Colonic mucosa (tissue), 4 donors: Measurements from ENCODE around the gene NFE2L1. TPM values are rescaled to one million over a fixed set of nuclear protein-coding genes. Genes with fewer than 3 reads are reported as not detected.

ENCODE experiments used
- DNase-seq: peaks from one replicate; pipeline ENCODE4 v3.0.0-alpha.2; 2020
- H3K27ac ChIP-seq: fragments of 200-600 bp; one replicate; pipeline ENCODE4 v1.8.0; 2021
- H3K27me3 ChIP-seq: fragments of 200-600 bp; one replicate; pipeline ENCODE4 v1.8.0; 2021
- H3K36me3 ChIP-seq: fragments of 200-600 bp; one replicate; pipeline ENCODE4 v1.8.0; 2021
- H3K4me1 ChIP-seq: fragments of 200-600 bp; one replicate; pipeline ENCODE4 v1.8.0; 2021; ENCODE audit warnings: mild to moderate bottlenecking
- H3K4me3 ChIP-seq: fragments of 200-600 bp; one replicate; pipeline ENCODE4 v1.8.0; 2021
- H3K9ac ChIP-seq, 2 donors: one replicate each; pipeline ENCODE4 v1.7.0; 2013; ENCODE audit warnings: control low read depth in 2 of 2, low read depth in 2 of 2, low read length in 2 of 2
- H3K9me3 ChIP-seq: fragments of 200-600 bp; one replicate; pipeline ENCODE4 v1.8.0; 2021
- CTCF ChIP-seq: fragments of 200-600 bp; IDR thresholded peaks from one replicate; pipeline ENCODE4 v1.8.0; 2022; ENCODE audit warnings: antibody characterized with exemption, mild to moderate bottlenecking
- intact Hi-C: fragments of 100-400 bp; cut with DNase I; formaldehyde crosslinking; loops from one replicate; pipeline ENCODE4 v1.14.1; 2022
- total RNA-seq, 2 donors: library from RNA; stranded (reverse); fragmentation: NEBNext Ultra II Directional in 1 of 2; extraction: Animal tissue kit (Norgen Biotek cat#: 25700) in 1 of 2; gene quantifications; one replicate each; pipeline ENCODE4 v1.2.1, GENCODE V29; 2021
- donor health status: healthy.
- donor health status: DM: no; HTN: no; CAD: no.
- donor health status: DM: no; HTN: no; CAD: no.

NFE2L1 gene
- total RNA-seq, 2 donors from 2014 or later = 158 to 264 TPM

- Histone ChIP-seq H3K27me3 (no peaks in the 10 kb centered on the region), H3K9ac (peak overlapping the region; percentile 74 to 80), H3K4me3 (peak overlapping the region; percentile 64), H3K36me3 (no peaks in the 10 kb centered on the region), H3K4me1 (peaks cover 5% of the 10 kb centered on the region), H3K9me3 (no peaks in the 10 kb centered on the region), H3K27ac (peak overlapping the region; percentile 76)
- intact Hi-C loops = no loop called here
- DNase-seq = no peak
- no peak for TF ChIP-seq CTCF
Measured at GRCh38 chr17:48100160-48100559, 52.0 kb downstream of the NFE2L1 start.

DNA sequence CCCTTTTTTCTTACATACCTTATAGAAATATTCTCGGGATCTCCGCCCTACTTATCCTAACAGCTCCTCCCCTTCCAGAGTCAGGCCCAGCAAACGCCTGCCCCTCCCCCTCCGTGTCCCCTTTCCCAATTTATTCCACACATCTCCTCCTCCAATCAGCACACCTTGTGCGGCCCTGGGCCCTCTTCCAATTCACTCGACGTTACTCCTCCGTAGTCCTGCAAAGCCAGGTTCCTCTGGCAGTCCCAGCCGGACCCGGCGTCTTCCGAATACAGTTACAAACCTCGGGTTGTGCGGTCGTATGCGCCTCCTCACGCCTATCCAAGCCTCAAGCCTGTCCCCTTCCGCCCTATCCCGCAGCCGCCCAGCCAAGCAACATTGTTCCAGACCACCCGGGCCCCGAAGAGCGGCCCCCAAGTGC, 52.4 kb downstream of the NFE2L1 start:
- Histone ChIP-seq H3K9ac (peak overlapping the region; percentile 74 to 80), H3K4me1 (peaks cover 5% of the 10 kb centered on the region), H3K27ac (peak overlapping the region; percentile 76), H3K36me3 (no peaks in the 10 kb centered on the region), H3K9me3 (no peaks in the 10 kb centered on the region), H3K27me3 (no peaks in the 10 kb centered on the region), H3K4me3 (peak overlapping the region; percentile 64)
- peak; percentile 79 for DNase-seq
- intact Hi-C loops = no loop called here
- no peak for TF ChIP-seq CTCF

- no peaks in the 10 kb centered on the region for H3K27me3 ChIP-seq
- H3K4me1 ChIP-seq = peaks cover 5% of the 10 kb centered on the region
- peak within 1 kb of the TSS; percentile 76 for H3K27ac ChIP-seq
- peak within 1 kb of the TSS; percentile 74 to 80 for H3K9ac ChIP-seq
- peak within 1 kb of the TSS; percentile 64 for H3K4me3 ChIP-seq
- H3K36me3 ChIP-seq = no peaks in the 10 kb centered on the region
- peak; percentile 96 for DNase-seq
- H3K9me3 ChIP-seq = no peaks in the 10 kb centered on the region
- intact Hi-C loops = no loop called here
- no peak for TF ChIP-seq CTCF
Measured at GRCh38 chr17:48101012-48101720, 53.0 kb downstream of the NFE2L1 start, which contains the start of gene CBX1. Gene CBX1 (minus strand): TSS chr17:48101478. CDS start chr17:48077004, 24,474 bp downstream.

DNA sequence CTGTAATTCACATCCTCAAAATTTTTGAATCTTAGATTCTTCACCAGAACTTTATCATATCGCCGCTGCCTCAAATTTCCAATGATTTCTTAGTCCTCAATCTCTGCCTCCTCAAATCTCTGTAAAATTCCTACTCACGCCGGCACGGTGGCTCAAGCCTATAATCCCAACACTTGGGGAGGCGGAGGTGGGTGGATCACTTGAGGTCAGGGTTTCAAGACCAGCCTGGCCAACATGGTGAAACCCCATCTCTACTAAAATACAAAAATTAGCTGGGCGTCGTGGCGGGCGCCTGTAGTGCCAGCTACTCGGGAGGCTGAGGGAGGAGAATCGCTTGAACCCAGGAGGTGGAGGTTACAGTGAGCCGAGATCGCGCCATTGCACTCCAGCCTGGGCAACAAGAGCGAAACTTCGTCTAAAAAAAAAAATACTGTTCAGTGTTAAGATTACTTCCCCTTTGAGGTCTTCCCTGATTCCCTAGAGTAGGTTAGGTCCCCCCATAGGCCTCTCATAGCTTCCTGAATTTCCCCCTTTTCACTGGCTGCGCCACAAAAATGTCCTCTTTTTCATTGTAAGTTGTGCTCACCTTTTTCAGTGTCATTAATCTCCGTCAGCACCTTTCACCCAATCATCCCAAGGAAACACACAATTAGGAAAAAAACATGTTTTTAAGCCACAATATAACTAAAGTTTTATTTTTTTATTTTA, 54.0 kb downstream of the NFE2L1 start:
- H3K9me3 ChIP-seq = no peaks in the 10 kb centered on the region
- no peaks in the 10 kb centered on the region for H3K27me3 ChIP-seq
- no peak for DNase-seq
- peak overlapping the region; percentile 64 for H3K4me3 ChIP-seq
- H3K4me1 ChIP-seq = peaks cover 5% of the 10 kb centered on the region
- intact Hi-C loops = no loop called here
- no peaks in the 10 kb centered on the region for H3K36me3 ChIP-seq
- H3K27ac ChIP-seq = no peak overlapping the region
- no peak for TF ChIP-seq CTCF
- no peak overlapping the region for H3K9ac ChIP-seq

DNA sequence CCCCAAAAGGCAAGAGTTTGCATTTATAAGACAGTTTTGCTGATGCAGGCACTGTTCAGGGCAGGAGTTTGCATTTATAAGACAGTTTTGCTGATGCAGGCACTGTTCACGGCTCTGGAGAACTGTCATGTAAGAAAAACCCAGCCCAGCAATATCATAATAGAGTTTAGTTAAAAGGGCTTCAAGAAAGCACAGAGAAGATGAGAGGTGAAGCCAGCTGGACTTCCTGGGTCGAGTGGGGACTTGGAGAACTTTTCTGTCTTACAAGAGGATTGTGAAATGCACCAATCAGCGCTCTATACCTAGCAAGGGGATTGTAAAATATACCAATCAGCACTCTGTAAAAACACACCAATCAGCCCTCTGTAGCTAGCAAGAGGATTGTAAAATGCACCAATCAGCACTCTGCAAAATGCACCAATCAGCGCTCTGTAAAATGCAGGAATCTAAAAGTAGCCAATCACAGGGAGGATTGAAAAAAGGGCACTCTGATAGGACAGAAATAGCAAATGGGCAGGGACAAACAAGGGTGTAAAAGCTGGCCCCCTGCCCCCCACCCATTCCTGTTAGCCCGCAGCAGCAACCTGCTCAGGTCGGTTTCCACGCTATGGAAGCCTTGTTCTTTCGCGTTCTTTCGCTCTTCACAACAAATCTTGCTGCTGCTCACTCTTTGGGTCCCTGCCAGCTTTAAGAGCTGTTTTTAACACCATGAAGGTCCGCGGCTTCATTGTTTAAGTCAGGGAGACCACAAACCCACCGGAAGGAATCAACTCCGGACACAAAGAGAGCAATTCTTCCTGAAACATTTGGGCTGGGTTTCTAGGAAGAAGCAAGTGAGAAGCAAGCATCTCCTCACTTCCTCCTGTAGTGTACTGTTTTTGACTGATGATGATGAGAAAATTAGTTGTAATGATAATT, 54.9 kb downstream of the NFE2L1 start:
- H3K4me1 ChIP-seq = peaks cover 5% of the 10 kb centered on the region
- no peaks in the 10 kb centered on the region for H3K9me3 ChIP-seq
- intact Hi-C loops = no loop called here
- H3K27me3 ChIP-seq = no peaks in the 10 kb centered on the region
- H3K9ac ChIP-seq = no peak overlapping the region
- H3K36me3 ChIP-seq = no peaks in the 10 kb centered on the region
- H3K4me3 ChIP-seq = no peak overlapping the region
- TF ChIP-seq CTCF = no peak
- H3K27ac ChIP-seq = no peak overlapping the region
- no peak for DNase-seq
